GM19328 (cell line): Measurements from ENCODE around the gene PSMB7.

Source experiments
- ATAC-seq: cut with Tn5 transposase; IDR thresholded peaks from one replicate; pipeline ENCODE4 v1.9.1; 2021; ENCODE audit warnings: mild to moderate bottlenecking, moderate library complexity; ENCODE audit not compliant: unreplicated experiment

The PSMB7 gene

GRCh38 chr9:124411514-124412227 is 3.6 kb downstream of the PSMB7 start:
- no peak for ATAC-seq

GRCh38 chr9:124410321-124410913 is 4.8 kb downstream of the PSMB7 start:
- ATAC-seq, result no peak

- ATAC-seq, result no peak
Measured at GRCh38 chr9:124409410-124409809, 5.8 kb downstream of the PSMB7 start.

- ATAC-seq, result no peak
Measured at GRCh38 chr9:124403246-124403645, 12.0 kb downstream of the PSMB7 start.

GRCh38 chr9:124399968-124400940 is 15.0 kb downstream of the PSMB7 start:
- no peak for ATAC-seq

- no peak for ATAC-seq
Measured at GRCh38 chr9:124399323-124399967, 15.8 kb downstream of the PSMB7 start.

- ATAC-seq, result no peak
Measured at GRCh38 chr9:124398191-124398935, 16.9 kb downstream of the PSMB7 start.

GRCh38 chr9:124395826-124396225 is 19.4 kb downstream of the PSMB7 start:
- ATAC-seq, result no peak

GRCh38 chr9:124394596-124394995 is 20.6 kb downstream of the PSMB7 start:
- ATAC-seq, result no peak

GRCh38 chr9:124394167-124394566 is 21.1 kb downstream of the PSMB7 start:
- no peak for ATAC-seq

- ATAC-seq, result no peak
Measured at GRCh38 chr9:124392871-124393460, 22.3 kb downstream of the PSMB7 start.

- ATAC-seq, result no peak
Measured at GRCh38 chr9:124392254-124392870, 22.9 kb downstream of the PSMB7 start.

- ATAC-seq, result no peak
Measured at GRCh38 chr9:124390794-124391658, 24.2 kb downstream of the PSMB7 start.

- ATAC-seq, result no peak
Measured at GRCh38 chr9:124389146-124389939, 25.9 kb downstream of the PSMB7 start.

- no peak for ATAC-seq
Measured at GRCh38 chr9:124388275-124389048, 26.8 kb downstream of the PSMB7 start.

- no peak for ATAC-seq
Measured at GRCh38 chr9:124386201-124386600, 29.0 kb downstream of the PSMB7 start.

- no peak for ATAC-seq
Measured at GRCh38 chr9:124385623-124386022, 29.6 kb downstream of the PSMB7 start.
